IPS DF 4.7 (cell line): ENCODE results near the gene NUP58.
"Not testable (repeated sequence)": the region's sequence is repeated elsewhere in the genome, so short reads cannot be mapped to it uniquely, and the experiment has no call there.

Source experiments
- DNase-seq: peaks from one replicate; pipeline ENCODE4 v3.0.0-alpha.2; 2013; ENCODE audit warnings: low spot score; ENCODE audit errors: extremely low read depth

NUP58 gene

GRCh38 chr13:25306671-25307464, 5.4 kb downstream of the NUP58 start:
- no peak for DNase-seq

- DNase-seq: no peak
These were observed 9.5 kb downstream of the NUP58 start for GRCh38 chr13:25310891-25311290.

DNA sequence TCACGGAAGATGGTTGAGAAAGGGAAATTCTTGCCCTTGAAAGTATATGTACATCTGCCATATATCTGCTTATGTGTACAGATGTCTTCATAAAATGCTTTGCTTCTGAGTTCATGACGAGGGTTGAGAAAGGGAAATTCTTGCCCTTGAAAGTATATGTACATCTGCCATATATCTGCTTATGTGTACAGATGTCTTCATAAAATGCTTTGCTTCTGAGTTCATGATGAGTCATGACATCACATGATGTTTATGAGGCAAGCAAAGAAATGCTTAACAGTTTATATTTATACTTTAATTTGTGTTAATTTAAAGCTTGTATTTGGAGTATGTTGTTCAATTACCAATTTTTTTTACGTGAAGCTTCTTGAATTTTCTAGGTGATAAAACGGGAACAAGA, 17.5 kb downstream of the NUP58 start:
- not testable (repeated sequence) for DNase-seq

GRCh38 chr13:25319771-25320170, 18.3 kb downstream of the NUP58 start:
- DNase-seq: no peak

GRCh38 chr13:25324100-25324499, 22.7 kb downstream of the NUP58 start:
- no peak for DNase-seq

GRCh38 chr13:25329706-25330105, 28.3 kb downstream of the NUP58 start:
- DNase-seq: no peak

- DNase-seq: no peak
These were observed 29.1 kb downstream of the NUP58 start for GRCh38 chr13:25330541-25330940.

GRCh38 chr13:25335856-25336255, 34.4 kb downstream of the NUP58 start:
- no peak for DNase-seq

DNA sequence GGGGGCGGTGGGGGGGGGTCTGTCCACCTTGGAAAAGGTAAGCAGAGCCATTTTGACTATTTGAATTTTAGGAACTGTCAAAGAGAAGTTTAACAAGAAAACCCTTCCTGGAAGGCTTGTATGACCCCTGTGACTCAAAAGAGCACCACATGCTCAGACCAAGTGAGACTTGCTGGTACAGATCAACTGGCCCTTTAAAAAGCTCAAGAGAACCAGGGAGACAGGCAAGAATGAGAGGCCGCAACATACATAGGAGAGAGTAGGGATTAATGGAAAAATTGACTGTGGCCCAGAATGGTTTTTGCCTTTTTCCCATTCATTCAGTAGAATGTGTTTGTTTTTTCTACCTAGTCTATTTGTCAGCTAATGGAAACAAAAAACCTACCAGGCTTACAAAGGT, 44.2 kb downstream of the NUP58 start:
- DNase-seq: no peak

GRCh38 chr13:25347151-25347550, 45.7 kb downstream of the NUP58 start:
- no peak for DNase-seq

DNA sequence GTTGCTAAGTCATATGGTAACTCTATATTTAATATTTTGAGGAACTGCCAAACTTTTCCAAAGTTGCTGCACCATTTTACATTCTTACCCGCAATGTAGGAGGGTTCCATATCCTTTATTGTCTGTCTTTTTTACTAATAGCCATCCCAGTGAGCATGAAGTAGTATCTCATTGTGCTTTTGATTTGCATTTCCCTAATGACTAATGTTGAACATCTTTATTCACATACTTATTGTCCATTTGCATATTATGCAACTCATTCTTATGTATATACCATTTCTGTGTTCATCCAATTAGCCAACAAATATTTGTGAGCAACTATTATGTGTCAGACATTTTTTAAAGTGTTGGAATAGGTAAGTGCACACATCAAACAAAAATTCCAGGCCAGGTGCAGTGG, 50.0 kb downstream of the NUP58 start:
- no peak for DNase-seq

DNA sequence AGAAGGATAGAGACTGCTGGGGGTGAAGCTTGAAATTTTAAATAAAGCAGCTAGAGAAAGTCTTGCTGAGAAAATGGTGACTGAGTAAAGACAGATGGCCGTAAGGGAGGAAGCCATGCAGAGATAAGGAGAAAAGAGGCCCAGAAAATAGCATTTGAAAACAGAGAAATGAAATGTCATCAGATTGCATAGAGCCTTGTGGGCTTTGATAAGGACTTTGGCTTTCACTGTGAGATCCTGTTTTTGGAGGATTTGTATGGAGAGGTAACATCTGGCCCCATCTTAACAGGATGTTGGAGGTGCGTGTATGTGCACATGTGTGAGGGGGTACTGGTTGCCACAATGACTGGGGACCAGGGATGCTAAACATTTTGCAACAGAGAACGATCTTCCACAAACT, 50.8 kb downstream of the NUP58 start:
- DNase-seq: no peak

DNA sequence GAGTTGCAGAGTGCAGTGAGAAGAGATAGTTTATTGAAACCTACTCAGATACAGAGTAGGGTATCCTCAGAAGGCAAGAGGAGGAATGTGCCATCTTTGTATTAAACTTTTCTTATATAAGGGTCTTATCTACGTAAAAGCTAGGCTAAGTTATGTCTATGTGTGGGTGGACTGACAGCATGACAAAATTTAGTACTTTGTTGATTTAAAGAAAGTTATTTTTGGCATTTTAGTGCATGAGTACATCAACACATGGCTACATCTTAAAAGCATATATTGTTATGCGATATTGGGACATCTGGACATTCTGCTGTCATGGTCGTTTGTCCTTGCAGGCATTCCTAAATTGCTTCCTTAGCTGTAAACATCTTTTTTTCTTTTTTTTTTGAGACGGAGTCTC, 51.4 kb downstream of the NUP58 start:
- DNase-seq: no peak

DNA sequence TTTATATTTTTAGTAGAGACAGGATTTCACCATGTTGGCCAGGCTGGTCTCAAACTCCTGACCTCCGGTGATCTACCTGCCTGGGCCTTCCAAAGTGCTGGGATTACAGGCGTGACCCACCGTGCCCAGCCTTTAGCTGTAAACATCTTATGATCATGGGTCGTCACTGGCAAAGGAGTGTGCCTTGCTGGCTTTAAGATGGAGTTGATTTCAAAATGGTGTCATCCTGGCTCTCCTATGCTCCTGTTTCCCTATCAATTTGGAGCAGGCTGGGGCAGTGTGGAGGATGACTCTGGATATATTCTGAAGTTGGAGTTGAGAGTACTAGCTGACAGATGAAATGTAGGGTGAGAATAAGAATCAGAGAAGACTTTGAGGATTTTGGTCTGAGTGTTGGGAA, 51.9 kb downstream of the NUP58 start:
- DNase-seq: no peak

DNA sequence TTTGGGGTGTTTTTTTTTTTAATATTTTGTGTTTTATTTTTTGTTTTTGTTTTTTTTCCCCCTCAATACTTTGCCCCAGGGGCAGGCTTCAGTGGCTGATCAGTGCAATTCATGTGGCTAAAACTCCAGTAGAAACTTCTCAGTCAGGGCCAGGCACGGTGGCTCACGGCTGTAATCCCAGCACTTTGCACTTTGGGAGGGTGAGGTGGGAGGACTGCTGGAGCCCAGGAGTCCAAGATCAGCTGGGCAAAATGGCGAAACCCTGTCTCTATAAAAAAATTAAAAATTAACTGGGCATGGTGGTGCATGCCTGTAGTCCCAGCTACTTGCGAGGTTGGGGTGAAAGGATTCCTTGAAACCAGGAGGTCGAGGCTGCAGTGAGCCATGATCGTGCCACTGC, 53.0 kb downstream of the NUP58 start:
- no peak for DNase-seq

DNA sequence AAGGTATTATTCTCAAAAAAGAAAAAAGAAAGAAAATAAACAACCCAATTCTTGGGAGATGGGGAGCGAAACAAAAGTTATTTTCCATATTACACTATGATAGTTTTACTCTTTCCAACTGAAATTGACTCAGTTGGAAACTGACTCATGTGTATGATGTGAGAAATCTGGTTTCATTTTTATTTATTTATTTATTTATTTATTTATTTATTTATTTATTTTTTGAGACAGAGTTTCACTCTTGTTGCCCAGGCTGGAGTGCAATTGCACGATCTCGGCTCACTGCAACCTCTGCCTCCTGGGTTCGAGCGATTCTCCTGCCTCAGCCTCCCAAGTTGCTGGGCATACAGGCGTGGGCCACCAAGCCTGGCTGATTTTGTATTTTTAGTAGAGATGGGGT, 59.0 kb downstream of the NUP58 start:
- DNase-seq: not testable (repeated sequence)

DNA sequence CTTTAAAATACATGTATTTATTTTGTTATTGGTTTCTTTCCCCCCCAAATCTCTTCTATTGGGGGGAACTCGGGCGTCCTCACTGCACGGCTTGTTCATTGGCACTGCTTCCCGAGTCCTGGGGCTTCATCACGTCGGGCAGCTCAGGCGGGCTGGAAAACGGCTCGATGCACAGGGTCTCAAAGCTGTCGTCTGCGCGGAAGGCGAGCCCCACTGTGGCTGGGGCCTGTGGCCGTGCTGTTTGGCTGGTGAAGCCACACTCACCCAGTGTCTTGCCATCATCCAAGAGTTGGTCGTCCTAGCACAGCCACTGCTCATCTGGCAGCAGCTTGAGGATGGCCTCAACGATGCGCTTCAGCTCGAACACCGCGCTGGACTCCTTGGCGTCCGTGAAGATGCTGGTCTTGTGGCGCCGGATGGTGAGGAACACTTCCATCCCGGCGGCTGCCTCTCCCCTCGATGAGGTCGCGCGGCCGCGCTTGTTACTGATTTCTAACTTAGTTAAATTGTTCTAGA, 64.4 kb downstream of the NUP58 start:
- DNase-seq: no peak

GRCh38 chr13:25371158-25371874, 69.9 kb downstream of the NUP58 start:
- no peak for DNase-seq

GRCh38 chr13:25371875-25372283, 70.5 kb downstream of the NUP58 start, which contains the start of gene ATP8A2:
ATP8A2 (plus strand) TSS chr13:25371974; CDS start chr13:25372213, 239 bp downstream.
- no peak for DNase-seq

DNA sequence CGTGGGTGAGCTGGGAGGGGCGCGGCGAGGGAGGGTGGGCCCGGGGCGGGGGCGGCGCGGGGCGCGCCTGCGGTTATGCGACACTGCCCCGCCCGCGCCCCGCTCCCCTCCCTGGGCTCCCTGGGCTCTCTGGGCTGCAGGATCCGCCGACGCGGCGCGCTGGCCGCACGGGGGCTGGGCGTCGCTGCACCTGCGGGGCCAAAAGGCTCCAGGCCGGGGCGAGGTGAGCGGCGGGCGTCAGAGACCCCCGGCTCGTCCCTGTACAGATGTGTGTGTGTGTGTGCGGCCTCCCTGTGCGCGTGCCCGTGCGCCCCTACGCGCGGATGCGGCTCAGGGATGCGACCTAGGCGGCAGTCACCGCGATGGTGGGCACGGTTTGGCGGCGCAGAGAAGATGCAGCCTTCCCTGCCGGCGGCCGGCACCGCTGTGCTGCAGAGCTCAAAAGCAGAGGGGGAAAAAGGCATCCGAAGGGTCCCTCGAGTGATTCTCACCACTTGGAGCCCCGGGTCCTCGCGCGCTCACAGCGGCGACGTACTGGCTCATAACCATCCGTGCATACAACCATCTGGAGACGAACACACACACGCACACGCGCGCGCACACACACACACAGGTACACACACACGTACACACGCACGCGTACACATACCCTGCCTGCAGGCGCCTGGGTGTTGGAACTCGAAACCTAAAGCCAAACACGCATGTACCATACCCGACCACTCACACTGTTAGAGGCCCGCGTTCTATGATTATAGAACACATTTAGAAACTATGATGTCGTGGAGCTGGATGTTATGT, 71.1 kb downstream of the NUP58 start:
- DNase-seq: no peak

DNA sequence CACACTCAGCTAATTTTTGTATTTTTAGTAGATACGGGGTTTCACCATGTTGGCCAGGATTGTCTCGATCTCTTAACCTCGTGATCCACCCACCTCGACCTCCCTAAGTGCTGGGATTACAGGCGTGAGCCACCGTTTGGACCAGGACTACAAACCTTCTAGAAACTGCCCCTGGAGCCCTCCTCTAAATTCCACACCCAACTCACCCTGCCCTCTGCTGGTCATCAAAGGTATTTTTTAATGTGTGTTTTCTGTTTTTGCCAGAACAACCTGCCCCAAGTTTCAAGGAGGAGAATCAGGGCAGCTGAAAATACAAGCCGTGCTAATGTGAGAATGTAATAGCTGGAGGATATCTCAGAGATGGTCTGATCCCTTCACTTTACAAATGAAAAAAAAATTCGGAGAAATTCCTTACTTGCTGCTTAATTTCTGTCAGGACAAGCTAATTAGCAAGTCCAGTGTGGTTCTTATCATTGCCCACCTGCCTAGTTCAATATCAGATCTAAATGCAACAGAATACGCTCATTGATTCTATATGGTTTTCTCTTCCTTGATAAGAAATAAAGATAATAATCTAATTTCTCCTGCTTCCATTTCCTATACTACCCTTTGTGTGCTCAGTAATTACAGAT, 74.4 kb downstream of the NUP58 start:
- DNase-seq: no peak
